Fibroblast of skin of left biceps (primary cell): ENCODE results near the gene RTN4IP1.

Experiments used
- DNase-seq, 2 experiments: peaks; one replicate each; pipeline ENCODE4 v3.0.0-alpha.2; 2013; ENCODE audit warnings: low read depth in 2 of 2

The RTN4IP1 gene, protein sequence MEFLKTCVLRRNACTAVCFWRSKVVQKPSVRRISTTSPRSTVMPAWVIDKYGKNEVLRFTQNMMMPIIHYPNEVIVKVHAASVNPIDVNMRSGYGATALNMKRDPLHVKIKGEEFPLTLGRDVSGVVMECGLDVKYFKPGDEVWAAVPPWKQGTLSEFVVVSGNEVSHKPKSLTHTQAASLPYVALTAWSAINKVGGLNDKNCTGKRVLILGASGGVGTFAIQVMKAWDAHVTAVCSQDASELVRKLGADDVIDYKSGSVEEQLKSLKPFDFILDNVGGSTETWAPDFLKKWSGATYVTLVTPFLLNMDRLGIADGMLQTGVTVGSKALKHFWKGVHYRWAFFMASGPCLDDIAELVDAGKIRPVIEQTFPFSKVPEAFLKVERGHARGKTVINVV

DNA sequence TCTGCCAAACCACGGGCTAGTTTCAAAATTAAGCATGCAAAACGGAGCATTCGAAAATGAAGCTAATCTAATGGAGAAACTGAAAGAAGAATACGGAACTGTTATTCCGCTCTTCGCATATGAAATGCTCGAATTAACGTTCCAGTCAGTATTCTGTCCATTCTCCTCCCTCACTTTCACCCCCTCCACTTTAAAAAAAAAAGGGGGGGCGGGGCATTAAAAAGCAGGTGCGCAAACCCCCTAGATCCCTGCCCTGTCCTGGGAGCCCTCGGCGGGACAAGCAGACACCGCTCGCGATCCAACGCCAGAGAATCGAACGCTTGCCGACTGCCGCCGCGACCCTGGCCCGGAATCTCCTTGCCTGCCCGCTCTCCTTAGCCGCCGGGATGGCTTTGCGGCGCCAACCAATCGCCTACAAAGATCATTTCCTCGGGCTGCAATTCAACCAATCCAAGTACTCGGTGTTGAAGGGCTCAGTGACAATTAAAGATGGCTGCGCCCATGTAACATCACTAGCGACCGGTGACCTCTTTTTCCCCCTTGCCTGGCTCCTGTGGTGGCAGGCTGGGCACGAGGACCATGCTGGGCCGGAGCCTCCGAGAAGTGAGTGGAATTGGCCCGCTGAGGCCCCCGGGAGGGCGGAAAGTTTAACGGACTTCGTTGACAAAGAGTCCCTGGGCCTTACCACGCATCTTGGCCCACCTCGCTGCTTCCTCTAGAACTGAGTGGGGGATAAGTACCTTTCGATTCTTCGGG lies at the start of gene RTN4IP1, which contains the start of gene QRSL1:
Gene RTN4IP1 (minus strand): TSS at position 396 of the 756 bp plus-strand sequence. CDS start 477 bp downstream, outside the sequence.
Gene QRSL1 (plus strand): TSS at position 476 of the 756 bp plus-strand sequence. CDS start 104 bp downstream, at position 580.
- DNase-seq: peak; percentile 78 to 82

DNA sequence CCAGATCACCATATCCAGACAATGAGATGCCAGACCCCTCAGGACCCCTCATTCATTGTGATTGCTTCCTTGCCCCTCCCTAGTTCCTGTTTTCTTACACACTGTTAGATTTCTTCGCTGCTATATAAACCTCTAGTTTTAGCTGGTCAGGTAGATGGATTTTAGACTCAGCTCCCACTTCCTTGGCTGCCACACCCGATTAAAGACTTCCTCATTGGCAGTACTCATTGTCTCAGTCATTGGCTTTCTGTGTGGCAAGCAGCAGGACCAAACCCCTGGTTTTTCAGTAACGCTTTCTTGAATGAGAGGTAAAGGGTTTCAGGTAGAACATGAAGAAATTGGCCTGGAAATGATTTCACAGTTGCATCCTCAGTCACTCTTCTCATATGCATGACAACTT lies 48.0 kb upstream of the RTN4IP1 start:
- no peak for DNase-seq

DNA sequence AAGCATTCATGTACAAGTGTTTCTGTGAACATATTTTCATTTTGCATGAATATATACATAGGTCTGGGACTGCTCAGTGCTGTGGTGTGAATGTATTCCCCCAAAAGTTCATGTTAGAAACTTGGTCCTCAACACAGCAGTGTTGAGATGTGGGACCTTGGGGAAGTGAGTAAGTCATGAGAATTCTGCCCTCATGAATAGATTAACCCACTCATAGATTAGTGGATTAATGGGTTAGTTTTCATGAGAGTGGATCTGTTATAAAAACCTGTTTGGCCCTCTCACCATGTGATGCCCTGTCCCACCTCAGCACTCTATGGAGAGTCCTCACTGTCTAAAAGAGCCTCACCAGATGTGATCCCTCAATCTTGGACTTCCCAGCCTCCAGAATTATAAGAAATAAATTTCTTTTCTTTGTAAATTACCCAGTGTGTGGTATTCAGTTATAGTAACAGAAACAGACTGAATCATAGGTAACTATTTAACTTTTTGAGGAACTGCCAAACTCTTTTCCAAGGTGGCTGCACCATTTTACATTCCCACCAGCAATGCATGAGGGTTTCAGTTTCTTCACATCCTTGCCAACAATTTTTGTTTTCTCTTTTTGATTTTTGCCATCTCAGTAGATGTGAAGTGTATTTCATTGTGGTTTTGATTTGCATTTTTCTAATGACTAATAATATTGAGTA lies 45.4 kb upstream of the RTN4IP1 start:
- DNase-seq: no peak

DNA sequence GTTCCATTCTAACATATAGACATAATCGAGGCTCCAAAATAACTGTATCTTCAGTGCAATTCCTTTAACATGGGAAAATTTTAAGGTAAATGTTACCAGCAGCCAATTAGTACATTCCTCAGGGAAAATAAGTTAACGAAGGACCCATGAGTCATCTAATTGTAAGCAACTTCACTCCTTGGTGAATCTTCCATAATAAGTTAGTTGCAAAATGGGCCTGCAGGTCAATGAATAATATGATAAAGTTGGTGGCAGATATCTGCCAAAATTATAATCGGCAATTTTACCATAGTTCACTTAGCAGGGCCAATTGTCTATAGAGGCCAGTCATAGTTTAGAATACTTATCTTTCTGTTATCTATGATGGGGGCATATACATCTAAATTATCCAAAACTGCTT lies 42.4 kb upstream of the RTN4IP1 start:
- DNase-seq: no peak

DNA sequence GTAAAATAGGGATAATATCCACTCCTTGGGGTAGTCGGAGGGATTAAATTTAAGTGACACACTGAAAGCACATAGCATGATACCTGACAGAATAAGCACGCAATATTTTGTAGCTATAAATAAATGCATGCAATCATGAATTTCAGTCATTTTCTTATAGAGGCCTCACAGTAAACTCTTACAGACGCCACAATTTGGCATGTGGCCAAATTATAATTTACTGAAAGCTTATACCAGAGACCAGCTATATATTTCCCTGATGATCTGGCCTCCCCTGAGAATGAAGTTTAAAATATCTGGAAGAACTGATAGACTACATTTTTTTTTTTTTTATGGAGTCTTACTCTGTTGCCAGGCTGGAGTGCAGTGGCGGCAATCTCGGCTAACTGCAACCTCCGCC lies 40.9 kb upstream of the RTN4IP1 start:
- no peak for DNase-seq

DNA sequence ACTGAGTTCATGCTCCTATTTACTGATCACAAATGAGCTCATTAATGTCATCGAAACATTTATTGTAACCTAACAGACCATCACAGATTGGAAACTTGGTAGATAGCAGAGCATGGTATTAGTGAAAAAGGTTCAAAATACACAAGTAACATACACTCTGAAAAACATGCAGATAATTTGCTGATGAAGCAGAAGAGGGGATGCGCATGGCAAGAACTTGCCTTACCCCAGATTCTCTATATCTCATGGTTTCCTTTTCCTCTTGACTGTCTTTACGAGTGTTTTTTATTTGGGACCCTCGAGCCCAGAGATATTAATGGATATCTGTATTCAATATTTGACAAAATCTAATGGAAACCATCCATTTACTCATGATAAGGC lies 37.7 kb upstream of the RTN4IP1 start:
- DNase-seq: no peak

DNA sequence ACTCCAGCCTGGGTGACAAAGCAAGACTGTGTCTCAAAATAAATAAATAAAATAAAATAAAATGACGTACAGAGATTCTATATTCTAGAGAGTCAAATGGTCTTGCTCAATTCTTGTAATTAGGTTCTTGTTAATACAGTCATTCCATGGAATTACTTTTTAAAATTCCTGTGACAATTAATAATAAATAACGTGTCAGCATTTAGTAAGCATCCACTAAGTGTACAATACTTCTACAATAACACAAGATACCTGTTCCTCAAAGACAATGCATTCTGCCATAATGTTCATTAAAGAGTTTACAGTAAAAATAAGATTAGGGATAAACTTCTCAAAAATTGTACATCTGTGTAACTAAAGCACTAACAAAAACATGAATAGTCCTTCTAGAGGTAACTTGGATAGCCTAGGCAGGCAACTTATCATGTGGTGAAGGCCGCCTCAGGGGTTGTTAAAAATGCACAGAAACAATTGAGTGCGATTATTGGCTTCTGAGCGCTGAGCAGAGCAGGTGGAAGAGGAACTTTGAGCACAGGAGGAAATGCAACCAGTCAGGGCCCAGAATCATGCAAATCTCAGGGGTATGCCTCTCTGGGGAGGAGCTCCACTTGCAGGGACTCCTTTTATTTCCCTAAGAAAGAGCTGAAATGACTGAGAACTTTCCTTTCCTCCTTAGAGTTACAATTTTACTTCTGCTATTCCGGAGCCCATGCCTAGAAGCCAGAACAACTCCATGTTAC lies 37.2 kb upstream of the RTN4IP1 start:
- no peak for DNase-seq

DNA sequence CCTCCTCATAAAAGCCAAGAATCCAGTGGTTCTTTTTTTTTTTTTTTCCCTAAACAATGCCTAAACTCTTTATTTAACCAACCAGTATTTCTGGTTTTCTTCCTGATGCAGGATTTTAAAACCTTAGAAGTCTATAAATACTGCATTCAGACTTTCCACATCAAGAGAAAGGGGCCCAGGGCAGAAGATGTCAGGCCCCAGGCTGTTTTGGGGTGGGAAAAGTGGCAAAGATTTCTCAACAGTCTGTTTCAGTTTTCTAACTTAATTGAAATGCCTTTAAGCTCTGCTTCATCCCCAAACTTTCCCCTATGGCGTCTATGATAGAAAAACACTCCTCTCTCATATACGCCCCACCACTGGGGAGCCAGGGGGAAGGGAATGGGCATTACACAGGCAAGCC lies 33.2 kb upstream of the RTN4IP1 start:
- DNase-seq: no peak

DNA sequence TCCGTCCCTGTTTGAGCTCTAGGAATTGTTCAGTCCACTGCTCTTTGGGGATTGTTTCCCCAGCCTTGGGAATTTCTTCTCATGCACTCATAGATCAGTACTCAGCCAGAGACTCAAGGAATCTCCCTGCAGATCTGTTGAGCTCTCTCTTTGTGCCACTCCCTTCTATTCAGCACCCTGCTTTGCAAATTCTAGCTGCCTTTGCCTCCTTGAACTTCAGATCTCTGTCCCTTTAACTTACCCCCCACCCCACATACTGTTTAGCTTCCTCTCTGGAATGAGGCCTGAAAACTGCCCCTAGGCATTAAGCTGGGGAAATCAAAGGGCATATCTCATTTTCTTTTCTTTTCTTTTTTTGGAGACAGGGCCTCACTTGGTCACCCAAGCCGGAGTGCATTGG lies 30.6 kb upstream of the RTN4IP1 start:
- no peak for DNase-seq

DNA sequence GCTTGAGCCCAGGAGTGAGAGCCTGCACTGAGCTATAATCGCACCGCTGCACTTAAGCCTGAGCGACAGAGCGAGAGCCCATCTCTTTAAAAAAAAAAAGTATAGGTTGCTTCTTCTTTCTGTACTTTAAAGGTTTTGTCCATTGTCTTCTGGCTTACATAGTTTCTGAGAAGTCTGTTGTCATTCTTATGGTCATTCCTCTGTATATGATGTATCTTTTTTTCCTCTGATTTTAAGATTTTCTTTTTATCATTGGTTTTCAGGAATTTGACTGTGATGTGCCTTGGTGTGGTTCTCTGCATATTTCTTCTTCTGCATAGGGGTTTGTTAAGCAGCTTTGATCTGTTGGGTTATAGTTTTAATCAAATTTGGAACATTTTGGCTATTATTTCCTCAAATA lies 29.2 kb upstream of the RTN4IP1 start:
- DNase-seq: no peak

DNA sequence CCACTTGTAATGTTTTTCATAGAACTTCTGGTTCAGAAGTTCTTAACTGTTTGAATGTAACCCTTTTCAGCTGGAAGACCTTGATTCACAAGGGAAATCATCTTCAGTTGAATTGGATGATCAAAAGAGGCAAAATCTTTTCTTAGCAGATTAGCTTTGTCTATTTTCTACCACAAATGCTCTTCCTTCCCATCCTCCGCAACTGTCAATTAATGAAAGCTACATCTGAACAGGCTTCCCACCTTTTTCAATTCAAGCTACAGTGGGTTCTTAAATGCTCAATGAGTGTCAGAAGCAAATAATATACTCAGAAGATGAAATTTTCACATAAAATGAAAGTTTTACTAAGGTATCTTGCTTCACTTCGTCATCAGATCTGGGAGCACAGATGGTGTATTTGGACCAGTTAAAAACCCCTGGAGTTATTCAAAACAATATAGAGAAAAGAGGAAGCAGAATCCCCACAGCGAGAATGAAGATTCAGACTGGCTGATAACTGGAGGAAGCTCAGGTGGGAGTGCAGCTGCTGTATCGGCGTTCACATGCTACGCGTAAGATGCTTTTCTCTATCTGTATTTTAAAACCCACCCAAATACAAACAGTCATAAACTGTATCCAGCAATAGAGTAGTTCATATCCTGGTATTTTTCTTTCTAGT lies 19.5 kb upstream of the RTN4IP1 start:
- no peak for DNase-seq

DNA sequence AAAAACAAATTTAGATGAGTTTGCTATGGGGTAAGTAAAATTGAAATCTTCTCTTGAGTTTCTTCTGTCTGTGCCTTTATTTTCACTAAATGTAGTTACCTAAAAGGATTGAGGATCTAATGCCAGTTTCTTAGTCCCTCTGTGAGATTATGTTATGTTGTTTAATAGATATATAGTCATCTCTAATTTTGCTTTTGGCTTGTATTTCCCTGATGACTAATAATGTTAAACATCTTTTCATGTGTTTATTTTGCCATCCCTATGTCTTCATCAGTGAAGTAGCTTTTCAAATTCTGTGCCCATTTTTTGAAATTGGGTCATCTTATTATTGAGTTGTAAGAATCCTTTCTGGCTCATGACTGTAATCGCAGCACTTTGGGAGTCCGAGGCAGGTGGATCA lies 13.8 kb upstream of the RTN4IP1 start:
- no peak for DNase-seq

DNA sequence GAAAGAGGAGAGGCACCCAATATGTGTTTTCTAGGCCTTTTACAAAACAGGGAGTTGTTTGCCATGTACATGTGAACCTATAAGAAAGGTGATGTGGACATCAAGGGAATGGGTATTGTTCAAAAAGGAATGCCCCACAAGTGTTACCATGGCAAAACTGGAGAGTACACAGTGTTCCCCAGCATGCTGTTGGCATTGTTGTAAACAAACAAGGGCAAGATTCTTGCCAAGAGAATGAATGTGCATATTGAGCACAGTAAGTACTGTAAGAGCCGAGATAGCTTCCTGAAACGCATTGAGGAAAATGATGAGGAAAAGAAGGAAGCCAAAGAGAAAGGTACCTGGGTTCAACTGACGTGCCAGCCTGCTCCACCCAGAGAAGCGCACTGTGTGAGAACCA lies 13.2 kb upstream of the RTN4IP1 start:
- DNase-seq: no peak

DNA sequence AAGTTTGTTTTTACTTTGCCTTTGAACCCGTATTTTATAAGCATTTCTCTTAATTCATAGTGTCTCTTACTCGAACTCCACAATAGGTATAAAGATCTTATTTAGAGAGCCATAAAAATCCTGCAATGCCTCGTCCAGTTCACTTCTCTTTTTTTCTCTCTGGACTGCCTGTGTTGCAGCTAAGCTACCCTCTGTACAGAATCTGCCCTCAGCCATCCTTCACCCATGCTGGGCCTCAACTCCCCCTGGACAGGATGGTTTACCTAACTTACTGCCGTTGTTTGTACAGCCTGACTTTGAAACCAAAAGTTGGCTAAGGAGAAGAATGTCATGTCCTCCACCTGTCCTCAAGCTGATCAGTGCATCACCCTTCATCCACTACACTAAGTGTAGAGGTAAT lies 10.5 kb upstream of the RTN4IP1 start:
- DNase-seq: no peak

DNA sequence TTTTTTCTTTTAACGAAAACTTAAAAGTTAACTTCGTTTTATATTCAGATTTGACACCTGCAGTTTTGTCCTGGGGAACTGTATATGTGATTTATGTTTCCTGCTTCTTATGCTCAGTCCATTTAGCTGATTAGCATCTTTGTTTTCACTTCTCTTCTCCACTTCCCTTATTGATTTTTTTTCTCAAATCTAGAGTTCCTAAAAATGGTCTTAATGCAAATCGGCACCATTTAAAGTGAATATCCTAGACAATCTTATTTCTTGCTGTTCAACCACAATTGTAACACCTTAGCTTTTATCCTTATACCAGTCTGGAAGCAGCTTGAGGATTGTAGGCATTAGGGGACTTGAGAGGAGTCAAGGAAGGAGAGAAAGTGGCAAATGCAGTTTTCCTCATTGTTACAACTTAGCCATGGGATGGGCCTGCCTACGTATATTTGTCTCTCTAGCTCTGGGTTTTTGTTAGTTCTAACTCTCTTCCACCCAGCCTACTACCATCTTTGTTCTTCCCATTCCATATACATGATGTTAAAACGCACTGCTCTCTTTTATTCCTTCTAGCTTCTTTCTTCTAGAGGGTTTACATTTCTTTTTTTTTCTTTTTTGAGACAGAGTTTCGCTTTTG lies 8.5 kb upstream of the RTN4IP1 start:
- no peak for DNase-seq

DNA sequence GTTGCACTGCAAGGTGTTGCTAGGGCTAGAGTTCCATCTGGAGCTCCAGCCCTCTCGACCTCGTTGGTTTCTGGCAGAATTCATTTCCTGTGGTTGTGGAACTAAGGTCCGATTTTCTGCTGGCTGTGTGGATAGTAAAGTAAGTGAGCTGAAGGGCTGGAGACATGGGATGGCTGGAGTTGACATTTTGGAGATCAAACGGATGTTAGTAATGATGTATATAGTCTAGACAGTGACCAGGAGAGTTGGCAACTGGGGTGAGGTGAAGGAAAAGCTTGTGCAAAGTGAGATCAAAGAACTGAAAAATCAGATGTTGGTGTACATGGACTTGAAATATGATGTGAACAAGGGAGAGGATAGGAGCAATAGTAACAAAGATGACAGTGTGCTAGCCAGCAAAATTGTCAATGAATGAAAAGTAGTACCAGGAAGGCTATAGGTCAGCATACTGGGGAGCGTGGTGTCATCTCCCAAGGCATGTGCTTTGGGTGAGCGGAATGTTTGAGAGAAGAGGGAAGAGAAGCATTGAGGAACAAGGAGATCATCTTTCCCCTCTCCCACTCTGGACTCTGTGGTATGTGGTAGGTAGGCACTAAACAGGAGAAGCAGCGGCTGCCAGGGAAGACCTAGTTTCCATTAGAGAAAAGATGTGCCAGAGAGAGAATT lies 7.9 kb upstream of the RTN4IP1 start:
- no peak for DNase-seq

DNA sequence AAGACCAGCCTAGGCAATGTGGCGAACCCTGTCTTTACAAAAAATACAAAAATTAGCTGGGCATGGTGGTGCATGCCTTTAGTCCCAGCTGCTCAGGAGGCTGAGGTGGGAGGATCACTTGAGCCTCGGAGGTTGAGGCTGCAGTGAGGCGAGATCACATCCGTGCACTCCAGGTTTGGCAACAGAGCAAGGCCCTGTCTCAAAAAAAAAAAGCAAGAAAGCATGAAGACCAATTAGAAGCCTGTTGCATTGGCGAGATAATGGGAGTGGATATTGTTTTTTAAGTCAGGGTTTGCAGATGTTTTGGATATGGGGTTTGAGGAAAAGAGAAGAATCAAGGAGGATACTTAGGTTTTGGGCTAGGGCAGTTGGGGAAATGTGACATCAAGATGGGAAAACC lies 5.3 kb upstream of the RTN4IP1 start:
- no peak for DNase-seq

DNA sequence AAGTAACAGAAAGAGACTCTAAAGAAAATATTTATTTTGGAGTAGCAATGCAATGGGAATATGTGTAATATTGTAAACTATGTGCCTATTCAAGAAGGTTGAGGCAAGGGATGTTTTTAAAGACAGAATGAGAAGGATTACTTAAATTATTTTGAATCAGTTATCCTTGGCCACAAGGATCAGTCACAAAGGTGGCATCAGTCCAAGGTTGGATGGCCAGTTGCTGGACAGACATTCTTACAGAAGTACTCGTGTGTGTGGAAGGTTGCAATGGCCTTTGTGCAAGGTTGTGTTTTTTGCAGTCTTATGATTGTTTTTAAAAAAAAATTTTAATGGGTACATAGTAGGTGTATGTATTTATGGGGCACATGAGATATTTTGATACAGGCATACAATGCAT lies 2.0 kb upstream of the RTN4IP1 start:
- DNase-seq: no peak

DNA sequence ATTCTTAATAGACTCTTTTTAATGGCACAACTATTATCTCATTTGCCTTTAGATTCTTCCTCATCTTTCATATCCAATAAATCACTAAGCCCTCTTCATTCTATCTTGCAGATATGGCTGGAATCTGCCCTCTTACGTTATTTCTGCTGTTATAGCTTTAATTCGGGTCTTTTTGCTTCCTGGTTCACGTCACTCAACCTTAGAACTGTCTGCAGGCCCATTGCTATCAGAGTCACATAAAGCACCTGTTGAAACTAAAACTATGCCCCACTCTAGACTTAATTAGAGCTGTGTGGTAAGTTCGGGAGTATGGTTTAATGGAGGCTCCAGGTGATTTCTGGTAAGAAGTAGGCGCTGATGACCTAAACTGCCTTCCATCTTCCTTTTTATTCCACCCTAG lies 1.1 kb upstream of the RTN4IP1 start:
- DNase-seq: no peak

DNA sequence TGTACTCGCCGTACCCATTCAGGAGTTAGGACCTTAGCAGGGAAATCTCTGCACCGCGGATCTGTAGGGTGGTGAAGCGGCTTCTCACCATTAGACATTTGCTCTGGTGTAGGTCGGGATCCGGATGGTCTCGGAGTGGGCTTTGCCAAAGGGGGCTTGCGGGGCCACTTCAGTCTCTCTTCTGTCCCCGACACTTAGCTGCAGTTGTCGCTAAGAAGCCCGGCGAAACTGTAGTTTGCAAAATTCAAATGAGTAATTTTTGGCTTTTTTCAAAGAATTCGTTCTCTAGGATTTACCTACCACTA lies 513 bp upstream of the RTN4IP1 start:
- DNase-seq: no peak
